ENCODE data around the gene TRPV5.

DNA sequence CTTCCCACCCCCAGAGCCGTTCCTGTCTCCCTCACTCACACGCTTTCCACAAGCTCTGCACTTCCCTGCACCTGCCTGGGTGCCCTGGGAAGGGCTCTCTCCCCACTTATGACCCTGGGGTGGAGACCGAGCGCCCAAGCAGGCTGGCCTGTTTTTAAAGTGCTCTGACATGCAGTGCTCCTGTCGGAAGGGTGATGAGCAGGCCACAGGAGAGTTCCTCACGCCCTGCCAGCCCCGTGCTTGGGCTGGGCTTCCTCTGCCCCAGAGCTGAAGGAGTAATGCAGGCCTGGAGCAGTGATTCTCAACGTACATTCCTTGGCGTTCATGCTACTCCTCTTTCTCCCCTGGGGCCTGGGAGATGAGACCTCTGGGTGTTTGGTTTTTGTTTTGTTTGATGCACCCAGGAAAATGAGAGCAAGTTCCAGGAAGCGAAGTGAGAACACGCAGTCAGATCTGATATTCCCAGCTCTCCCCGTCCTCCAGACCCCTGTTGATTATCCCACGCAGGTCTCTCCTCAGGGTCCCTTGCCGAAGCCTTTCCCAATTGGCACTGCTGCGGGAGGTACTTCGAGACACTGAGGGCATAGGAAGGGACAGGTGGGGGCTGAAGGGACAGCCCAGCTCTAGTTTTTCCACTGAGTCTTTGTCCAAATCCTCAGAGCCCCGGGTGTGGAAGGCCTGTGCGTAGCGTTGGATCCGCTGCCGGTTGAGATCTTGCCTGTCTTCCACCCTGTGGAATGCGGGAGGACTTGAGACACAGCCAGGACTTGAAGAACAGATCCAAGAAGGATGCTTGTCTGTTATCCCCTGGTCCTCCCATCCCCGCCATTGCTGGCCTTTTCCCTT, 62.1 kb downstream of the TRPV5 start:
- no peak for TF ChIP-seq CTCF (IDR thresholded peaks at IDR 0.05; ENCODE audit: control extremely low read depth in 1 of 3, insufficient read depth in 1 of 3, low read depth in 1 of 3, low read length in 3 of 3)
- no peak for TF ChIP-seq CEBPB (IDR thresholded peaks at IDR 0.05; ENCODE audit: low read depth, low read length)
- no peak for TF ChIP-seq NANOG (IDR thresholded peaks at IDR 0.05; ENCODE audit: insufficient read depth, low read depth, low read length, poor library complexity, severe bottlenecking)
- no peak for TF ChIP-seq SP4 (IDR thresholded peaks at IDR 0.05; ENCODE audit: low read length)
- no peak for TF ChIP-seq POLR2A (IDR thresholded peaks at IDR 0.05; ENCODE audit: control extremely low read depth in 1 of 2, low read depth in 2 of 2, low read length in 2 of 2)
- TF ChIP-seq TEAD4 (IDR thresholded peaks at IDR 0.05; ENCODE audit: low read depth, low read length) = no peak
- TF ChIP-seq ZNF274 (IDR thresholded peaks at IDR 0.05; ENCODE audit: borderline replicate concordance, extremely low read depth, low read length) = no peak
- TF ChIP-seq, protein P1, sequence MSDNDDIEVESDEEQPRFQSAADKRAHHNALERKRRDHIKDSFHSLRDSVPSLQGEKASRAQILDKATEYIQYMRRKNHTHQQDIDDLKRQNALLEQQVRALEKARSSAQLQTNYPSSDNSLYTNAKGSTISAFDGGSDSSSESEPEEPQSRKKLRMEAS (IDR thresholded peaks at IDR 0.05) = no peak
- TF ChIP-seq RAD21 (IDR thresholded peaks at IDR 0.05 in 1 of 2, conservative IDR thresholded peaks at IDR 0.05 in 1 of 2; ENCODE audit: low read depth in 2 of 2, low read length in 2 of 2) = no peak
- no peak for TF ChIP-seq POLR2AphosphoS5 (IDR thresholded peaks at IDR 0.05; ENCODE audit: low read depth, low read length)
- TF ChIP-seq FOSL1 (IDR thresholded peaks at IDR 0.05; ENCODE audit: insufficient read depth, low read depth, low read length) = no peak

Data from H1 (cell line).